ENCODE data around the gene ADGRB3.

GRCh38 chr6:68701159-68701558, 66.1 kb downstream of the ADGRB3 start:
- TF ChIP-seq POLR2A (IDR thresholded peaks at IDR 0.05): no peak
- no peak for TF ChIP-seq CTCF (IDR thresholded peaks at IDR 0.05)
- no peak for TF ChIP-seq POLR2AphosphoS5 (IDR thresholded peaks at IDR 0.05)

All from upper lobe of left lung (tissue), 4 donors.